ENCODE measurements around the gene CREB5.

Gene CREB5

DNA sequence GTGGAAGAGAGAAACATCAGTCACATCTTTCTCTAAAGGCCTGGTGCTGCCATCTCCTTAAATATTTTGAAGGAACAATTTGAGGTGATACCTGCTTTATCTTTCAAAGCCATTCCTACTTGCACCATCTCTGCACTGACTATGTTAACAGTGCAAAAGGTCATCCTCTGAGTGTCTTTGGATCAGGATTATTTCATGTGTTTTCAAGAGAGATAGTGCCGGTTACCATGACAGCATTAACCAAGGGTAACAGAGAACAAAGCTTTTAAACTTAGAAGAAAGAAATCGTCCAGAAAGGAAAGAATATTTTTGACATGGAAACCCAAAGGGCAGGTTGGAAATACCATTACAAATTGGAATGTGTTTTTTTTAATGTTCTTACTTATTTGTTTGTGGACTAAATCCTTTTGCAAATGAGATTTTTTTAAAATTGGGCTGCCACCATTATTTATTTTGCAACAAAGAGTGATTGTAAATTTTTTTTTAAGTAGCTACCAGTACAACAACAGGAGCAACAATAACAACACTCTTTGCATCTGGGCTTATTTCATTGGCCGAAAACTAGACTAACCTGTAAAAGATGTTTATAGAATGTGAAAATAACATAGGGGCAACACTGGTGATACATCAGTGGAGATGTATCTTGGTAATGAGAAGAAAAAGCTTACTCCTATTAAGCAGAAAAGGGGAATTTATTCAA is 234.2 kb downstream of the CREB5 start:
- no peak for DNase-seq (ENCODE audit: low spot score)

DNA sequence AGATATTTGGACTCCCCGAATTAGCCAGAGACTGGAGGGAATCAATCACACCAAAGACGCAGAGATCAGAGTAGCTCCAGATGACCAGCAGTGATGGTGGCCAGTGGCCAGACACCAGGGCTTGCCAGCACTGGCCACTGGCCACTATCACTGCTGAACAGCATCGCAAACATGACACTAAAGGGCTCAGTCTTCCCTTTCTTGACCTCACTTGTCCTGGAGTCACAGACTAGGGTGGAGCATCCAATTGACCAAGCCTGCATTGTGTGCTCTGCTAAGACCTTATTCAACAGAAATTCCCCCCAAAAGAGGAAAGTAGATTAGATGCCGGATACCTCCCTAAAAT is 234.7 kb downstream of the CREB5 start:
- no peak for DNase-seq (ENCODE audit: low spot score)

DNA sequence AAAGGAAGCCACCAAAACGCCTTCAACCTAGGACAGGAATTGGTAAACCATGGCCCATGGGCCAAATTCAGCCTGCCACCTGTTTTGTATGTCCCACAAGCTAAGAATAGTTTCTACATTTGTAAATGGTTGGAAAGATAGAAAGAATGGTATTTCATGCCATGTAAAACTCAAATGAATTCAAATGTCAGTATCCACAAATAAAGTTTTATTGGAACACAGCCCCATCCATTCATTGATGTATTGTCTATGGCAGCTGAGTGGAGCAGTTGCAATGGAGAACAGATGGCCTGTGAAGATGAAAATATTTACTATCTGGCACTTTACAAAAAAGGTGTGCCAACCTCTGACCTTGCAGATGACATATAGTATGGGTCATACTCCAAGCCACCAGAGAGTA is 236.9 kb downstream of the CREB5 start:
- no peak for DNase-seq (ENCODE audit: low spot score)

DNA sequence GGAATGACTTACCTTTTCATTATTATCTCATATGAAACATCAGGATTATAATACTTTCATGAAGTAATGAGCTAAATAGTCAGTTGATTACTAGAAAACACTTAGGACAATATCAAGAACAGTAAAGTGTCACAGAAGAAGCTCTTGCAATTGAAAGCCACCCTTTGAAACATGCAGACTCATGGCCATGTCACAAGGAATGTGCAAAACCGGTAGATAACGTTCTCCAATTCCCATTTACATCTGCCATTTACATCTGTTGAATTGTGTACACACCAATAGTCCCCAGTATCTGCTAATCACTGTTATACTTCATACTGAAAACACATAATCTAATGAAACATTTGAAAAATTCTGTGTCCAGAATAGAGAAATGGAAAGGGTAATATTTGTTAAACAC is 237.5 kb downstream of the CREB5 start:
- DNase-seq (ENCODE audit: low spot score), result no peak

DNA sequence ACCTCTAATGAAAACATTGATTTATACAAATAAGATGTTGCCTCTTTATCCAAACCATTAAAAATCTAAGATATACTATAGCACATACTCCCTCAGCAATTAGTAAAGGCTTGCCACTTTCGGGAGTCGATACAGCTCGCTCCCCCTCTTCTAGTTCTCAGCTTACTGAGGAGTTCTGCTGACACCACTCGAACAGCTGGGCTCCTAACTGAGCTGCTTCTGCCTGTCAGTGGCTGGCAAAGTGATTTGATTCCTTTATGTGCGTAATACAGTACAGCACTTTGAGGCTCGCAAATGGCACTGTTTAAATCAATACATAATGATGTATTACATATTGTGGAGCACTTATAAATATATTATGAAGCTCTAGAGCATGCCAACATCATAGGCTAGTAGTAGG is 241.8 kb downstream of the CREB5 start:
- no peak for DNase-seq (ENCODE audit: low spot score)

DNA sequence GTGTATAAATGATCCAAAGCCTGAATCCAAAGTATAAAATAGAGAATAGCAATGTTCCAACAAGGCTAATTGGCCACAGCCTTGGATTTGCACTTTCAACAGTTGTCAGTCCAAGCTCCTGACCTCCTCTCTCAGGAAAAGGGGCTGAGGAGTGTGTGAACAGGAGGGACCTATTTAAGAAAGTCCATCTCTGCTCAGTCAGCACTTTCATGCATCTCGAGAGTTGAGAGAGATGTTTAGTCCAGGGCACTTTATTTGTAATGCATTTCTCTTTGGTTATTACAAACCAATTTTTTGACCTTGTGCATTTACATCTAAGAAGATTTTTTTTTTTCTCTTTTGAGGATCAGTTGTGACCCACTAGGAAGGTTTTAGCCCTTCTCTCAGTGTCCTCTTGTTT is 244.2 kb downstream of the CREB5 start:
- DNase-seq (ENCODE audit: low spot score), result no peak

DNA sequence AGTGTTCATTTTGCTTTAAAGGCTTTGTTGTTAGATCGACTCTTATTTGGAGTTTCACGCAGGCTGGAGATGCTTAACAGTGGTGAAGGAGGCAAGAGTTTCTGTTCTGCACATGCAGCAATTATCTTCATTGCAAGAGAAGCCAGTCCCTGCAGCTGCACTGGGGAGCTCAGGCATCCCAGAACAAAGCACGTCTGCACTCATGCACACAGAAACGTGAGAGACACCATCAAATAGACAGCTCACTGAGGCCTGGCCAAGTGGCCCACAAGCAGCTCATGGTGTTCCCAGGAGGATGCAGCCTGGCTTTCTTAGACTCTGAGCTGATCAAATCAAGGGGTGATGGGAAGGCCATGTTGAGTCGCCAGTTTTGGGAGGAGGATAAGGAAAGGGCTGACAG is 246.1 kb downstream of the CREB5 start:
- no peak for DNase-seq (ENCODE audit: low spot score)

DNA sequence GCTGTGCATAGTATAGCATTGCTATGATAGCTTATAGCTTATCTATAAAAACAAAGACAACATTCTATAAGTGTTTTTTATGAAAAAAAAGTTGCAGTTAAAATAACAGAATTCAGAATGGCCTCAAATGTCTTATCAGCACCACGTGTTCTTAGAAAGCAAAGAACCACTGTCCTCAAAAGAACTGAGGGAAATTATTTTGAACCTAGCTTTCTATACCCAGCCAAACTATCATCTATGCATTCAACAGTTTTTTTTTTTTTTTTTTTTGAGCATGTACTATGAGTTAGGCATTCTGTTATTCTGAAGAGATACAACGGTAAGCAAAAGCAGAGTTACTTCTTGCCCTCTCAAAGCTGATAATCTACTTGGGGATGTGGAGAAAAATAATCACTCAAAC is 247.8 kb downstream of the CREB5 start:
- no peak for DNase-seq (ENCODE audit: low spot score)

DNA sequence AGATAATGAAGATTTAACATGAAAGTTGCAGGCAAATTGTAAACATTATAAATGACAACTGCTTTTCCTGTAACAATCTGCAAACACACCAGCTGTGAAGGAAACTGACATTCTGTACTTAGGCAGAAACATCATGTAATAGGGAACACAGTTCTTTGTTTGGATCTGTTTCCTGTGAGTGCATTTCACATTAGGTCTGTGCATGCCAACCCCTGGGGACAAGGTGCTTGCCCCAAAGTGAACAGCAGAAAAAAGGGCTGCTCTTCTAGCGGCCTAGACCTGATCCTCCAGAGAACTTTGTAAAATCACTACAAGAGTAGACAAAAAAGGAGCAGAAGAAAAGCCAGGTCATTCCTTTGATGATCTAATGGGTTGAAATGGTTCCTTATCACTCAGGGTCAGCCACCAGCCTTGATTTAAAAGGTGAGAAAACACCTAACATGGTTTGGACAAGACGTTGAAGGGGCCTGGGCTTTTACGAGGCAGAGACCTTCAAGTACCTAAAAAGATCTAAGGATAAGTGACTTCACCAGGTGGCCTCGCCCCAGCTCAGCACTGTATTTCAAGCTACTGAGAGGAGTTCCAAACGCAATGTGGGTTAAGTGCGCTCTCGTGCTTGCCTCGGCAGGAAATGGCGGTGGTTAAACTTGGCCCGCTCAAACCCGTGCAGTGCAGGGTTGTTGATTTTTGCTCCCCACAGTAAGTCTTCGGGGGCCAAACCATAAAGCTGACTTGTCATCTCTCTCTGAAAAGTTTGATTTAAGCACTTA is 249.7 kb downstream of the CREB5 start:
- DNase-seq (ENCODE audit: low spot score), result no peak

DNA sequence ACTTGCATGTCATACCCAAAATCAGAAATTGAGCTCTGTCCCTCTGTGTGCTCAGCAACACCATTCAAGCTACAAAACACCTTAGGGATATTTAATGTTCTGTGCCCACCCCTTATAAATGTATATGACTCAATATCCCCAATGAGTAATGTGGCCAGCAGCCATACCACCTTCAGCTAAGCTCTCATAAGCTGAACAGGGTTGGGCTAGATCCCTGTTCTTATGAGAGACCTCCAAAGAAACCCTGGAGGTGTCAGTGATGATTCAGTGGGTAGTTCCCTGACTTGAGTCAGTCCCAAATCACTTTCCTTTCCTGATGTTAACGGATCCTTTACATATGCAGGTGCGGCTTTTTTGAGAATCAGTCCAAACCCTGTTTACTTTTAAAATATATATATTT is 253.8 kb downstream of the CREB5 start:
- no peak for DNase-seq (ENCODE audit: low spot score)

DNA sequence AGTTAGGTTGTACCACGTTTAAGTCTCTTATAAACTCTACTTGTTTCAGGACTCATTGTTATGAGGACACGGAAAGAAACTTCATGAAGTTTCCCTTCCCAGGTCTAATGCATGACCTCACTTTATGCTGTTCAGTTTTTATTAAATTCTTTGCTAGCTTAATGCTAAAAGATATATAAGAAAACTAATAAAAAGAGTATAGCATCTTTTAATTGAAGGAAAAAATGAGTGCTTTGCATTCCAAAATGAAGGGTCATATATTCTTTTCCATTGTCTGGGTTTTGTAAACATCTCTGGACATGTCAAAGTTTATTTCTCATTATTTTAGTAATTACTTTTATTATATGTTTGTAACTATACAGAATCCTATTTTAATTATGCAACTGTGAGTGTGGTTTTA is 255.8 kb downstream of the CREB5 start:
- no peak for DNase-seq (ENCODE audit: low spot score)

DNA sequence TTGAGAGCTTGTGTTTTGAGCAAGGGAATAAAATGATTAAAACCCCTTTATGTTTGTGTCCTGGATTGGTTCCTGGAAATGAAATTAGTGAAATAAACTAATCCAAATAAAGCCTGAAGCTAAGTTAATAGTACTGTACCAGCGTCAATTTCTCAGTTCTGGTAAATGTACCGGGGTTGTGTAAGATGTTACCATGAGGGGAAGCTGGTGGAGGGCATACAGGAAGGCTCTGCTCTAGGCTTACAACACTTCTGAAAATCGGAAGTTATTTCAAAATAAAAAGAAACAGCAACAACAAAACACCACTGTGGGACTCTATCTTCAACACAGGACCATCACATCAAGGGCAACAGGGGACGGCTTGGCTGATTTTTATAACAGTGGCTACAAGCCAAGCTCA is 257.0 kb downstream of the CREB5 start:
- DNase-seq (ENCODE audit: low spot score), result no peak

DNA sequence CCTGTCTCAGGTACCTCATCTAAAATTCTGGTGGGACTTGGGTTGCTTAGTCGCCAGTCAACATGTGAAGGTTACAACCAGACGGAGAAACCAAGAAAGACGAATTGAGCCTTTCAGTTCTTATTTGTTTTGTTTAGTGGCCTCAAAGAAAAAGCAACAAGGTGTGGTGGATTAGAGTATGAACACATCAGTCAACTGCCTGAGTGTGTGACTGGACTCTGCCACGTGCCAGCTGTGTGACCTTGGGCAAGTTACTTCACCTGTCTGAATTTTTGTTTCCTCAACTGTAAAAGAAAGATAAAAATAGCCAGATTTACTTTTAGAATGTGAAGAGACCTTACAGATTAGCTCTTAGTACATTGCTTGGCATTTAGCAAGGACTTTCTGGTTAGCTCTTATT is 259.2 kb downstream of the CREB5 start:
- DNase-seq (ENCODE audit: low spot score), result no peak

DNA sequence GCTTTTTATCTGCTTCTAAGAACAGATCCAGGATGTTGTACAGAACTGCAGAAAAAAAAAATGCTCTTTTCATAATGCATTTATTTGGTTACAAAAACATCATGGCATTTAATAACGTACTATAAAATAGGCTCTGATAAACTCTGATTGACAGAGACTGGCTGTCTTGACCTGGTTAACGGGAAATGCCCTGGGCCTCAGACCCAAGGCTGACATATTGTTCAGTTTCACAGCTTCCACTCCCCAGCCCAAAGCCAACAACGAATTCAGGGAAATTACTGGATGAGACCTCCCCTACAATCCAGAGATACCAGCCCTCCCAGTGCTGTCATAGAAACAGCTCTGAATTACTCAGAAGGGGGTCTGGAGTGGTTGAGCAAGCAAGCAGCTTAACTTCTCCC is 260.1 kb downstream of the CREB5 start:
- no peak for DNase-seq (ENCODE audit: low spot score)

DNA sequence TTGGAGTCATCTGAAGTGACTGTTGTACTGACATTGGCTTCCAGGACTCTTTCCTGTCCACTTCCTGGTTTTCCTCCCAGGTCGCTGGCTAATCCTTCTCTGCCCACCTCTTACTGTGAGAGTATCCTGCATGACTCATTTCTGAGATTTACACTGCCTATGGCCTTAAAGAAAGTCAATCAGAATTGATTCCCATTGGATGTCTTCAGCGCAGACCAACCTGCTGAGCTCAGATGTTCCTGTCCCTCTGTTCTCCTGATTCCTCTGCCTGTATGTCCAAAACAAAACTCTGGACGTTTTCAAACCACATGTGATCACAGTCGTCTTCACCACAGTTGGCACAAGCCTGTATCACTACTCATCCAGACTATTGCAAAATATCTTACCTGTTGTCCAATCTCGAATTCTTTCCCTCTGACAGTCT is 262.1 kb downstream of the CREB5 start:
- DNase-seq (ENCODE audit: low spot score), result no peak

DNA sequence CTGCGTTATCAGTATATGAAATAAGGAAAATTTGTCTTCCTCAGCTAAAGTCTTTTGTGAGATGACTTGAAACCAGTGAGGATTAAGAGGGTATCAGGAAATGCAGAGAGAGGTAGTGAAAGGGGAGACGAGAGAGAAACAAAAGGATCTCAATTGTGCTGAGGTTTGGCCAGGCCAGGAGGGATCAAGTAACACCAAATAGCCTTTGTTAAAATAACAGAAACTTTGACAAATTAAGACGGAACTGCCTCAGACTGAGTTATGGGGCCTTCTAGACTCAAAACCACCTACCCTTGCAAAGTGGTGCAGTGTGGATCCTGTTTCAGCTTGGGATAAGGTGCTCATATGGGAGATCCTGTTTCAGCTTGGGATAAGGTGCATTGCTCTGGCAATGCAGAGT is 263.1 kb downstream of the CREB5 start:
- DNase-seq (ENCODE audit: low spot score), result no peak

DNA sequence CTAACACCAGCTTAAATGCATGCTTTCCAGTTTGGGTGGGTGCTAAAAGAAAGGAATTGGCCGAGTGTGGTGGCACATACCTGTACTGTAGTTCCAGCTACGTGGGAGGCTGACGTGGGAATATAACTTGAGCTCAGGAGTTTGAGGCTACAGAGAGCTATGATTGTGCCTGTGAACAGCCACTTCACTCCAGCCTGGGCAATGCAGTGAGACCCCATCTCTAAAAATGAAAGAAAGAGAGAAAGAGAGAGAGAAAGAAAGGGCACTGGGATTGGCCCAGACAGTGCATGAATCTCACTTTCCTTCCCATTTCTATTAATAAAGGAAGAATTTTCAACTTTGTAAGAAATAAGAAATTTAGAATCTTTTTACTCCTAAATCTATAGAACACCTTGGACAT is 265.4 kb downstream of the CREB5 start:
- no peak for DNase-seq (ENCODE audit: low spot score)

DNA sequence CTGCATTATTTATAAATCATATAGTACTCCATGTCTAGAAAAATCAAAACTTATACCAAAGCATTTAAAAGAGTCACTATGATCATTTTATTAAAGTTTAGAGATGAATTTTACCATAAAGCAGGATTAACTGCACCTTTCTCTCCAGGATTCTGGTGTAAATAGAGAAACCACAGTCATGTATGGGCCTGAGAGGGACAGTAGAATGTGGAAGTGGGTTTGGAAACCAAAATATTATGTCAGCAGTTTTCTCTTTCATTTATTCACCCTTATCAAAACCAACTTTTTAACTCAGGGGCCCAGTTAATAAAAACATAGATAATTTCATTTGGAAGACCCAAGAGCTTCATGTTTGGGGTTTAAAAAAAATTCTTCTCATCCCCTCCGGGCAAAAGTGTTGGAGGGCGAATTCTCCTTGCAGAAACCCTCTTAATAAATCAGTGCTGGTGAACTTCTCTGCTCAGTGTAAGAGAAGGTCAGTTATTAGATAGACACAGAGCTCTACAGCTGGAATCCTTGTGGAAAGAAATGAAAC is 266.2 kb downstream of the CREB5 start:
- DNase-seq (ENCODE audit: low spot score), result no peak

DNA sequence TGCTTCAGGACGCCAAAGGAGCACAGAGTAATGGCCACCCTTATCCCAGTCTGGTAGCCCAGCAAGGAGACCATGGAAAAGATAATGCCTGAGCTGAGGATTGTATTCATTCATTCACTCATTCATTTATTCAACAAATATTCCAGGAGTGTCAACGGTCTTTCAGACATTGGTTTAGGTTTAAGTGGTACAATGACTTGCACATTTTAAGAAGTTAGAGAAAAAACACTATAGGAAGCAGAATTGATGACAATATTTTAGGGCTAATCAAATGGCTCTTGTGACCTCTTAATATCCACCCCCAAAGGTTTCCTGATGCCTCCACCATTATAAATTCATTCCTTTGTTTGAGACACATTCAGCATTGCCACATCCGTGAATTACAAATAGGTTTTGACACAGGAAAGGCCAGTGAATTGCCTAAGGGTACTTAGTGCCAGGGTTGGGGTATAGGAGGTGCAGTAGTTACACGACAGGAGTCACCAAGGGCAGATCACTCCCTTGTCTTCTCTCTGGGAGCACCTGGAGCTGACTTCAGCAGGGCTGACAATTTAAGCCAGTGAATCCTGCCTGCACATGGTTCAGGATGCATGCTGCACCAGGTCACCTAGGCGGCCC is 269.5 kb downstream of the CREB5 start:
- no peak for DNase-seq (ENCODE audit: low spot score)

DNA sequence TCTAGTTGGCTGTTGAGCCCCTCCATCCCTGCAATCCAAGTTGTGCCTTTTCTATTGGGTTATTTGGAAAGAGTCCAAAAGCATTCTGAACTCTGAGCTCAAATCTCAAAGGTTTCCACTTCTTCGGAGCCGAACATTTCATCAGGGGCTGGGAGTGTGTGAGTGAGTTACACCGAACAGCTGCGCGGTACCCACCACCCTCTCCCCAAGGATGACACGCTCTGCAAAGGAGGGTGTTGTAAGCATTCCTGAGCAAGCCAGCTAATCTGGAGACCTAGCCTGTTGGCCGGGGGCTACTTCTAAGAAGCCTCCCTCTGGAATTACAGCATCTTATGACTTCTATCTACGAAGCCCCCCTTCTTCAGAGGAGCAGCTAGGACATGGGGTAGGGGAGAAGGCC is 270.5 kb downstream of the CREB5 start:
- DNase-seq (ENCODE audit: low spot score), result no peak

DNA sequence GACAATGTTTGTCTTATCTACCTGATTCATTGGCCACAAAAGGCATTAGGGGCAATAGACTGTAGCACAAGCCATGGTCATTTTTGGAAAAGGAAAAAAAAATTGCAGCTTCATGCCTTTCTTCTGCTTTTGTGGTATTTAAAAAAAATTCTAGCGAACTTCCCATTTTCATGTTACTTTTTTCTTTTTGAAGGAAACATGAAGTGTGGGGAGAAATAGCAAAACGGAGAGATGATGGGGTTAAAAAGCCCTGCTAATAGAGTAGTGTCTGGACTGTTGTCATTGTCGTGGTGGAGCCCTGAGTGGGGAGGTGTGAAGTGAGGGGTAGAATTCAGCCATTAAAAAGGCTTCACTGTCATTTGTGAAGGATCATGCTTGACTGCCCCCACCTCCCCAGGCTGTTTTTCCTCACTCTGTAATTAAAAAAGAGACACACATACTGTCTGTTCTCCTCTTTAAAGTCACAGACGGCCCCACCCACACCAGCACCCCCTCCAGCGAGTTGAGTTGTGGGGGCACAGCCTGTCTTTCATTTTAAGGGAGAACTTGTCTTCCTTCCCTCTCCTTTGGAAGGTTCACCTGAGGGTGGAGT is 272.4 kb downstream of the CREB5 start:
- no peak for DNase-seq (ENCODE audit: low spot score)

DNA sequence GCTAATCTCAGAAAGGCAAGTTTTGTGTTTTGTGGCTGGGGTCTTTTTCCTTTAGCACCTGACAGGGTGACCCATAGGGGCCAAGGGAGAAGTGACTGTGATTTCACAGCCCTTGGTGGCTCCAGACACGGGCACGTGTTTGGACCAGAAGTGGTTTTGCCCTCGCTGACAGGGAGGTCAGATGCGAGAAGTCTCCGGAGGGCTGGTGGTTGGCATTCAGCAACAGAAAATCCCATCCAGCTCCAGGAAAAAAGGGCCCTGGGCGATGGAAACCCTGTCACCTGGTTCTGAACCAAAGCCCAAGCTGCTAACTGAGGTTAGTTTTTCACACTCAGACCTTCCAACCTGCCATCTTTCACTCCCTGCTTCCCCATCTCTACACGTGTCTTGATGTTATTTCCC is 272.9 kb downstream of the CREB5 start:
- no peak for DNase-seq (ENCODE audit: low spot score)
